HepG2 (cell line): ENCODE results near the gene FKBP8. TPM values are rescaled to one million over a fixed set of nuclear protein-coding genes. Genes with fewer than 3 reads are reported as not detected.

Experiments used
- AKAP8 ChIP-seq: sonication (generic); formaldehyde crosslinking; IDR thresholded peaks from 2 replicates; pipeline ENCODE4 v1.5.1; 2020; ENCODE audit warnings: mild to moderate bottlenecking, missing genetic modification reagents
- ERF ChIP-seq: IDR thresholded peaks from 2 replicates; pipeline ENCODE4 v1.6.1; 2018; ENCODE audit warnings: missing biosample characterization, missing genetic modification reagents
- GABPA ChIP-seq, 2 experiments: IDR thresholded peaks; 2 replicates each; pipeline ENCODE4 v1.6.1; 2011 to 2016; ENCODE audit warnings: low read depth in 2 of 2, low read length in 1 of 2, missing biosample characterization in 1 of 2, missing genetic modification characterization in 1 of 2
- GABPB1 ChIP-seq: IDR thresholded peaks from 2 replicates; pipeline ENCODE4 v1.6.1; 2016; ENCODE audit warnings: mild to moderate bottlenecking, missing genetic modification reagents, moderate library complexity, missing compliant biosample characterization
- GPN1 ChIP-seq: sonication (generic); formaldehyde crosslinking; IDR thresholded peaks from 2 replicates; pipeline ENCODE4 v1.5.1; 2020; ENCODE audit warnings: missing genetic modification reagents, borderline replicate concordance
- HDAC2 ChIP-seq: sonication (generic); formaldehyde crosslinking; IDR thresholded peaks from 2 replicates; pipeline ENCODE4 v1.4.0; 2020; ENCODE audit warnings: missing genetic modification reagents
- JUND ChIP-seq: sonication (generic); formaldehyde crosslinking; IDR thresholded peaks from 2 replicates; pipeline ENCODE4 v1.8.0; 2022; ENCODE audit warnings: mild to moderate bottlenecking, missing genetic modification reagents
- MIXL1 ChIP-seq: IDR thresholded peaks from 2 replicates; pipeline ENCODE4 v1.6.1; 2016
- NFRKB ChIP-seq: fragments of 450-650 bp; IDR thresholded peaks from 2 replicates; pipeline ENCODE4 v1.6.1; 2017
- POLR2AphosphoS5 ChIP-seq: IDR thresholded peaks from 2 replicates; pipeline ENCODE4 v1.6.1; 2012; ENCODE audit warnings: low read depth, low read length
- PPARG ChIP-seq: conservative IDR thresholded peaks from 2 replicates; pipeline ENCODE4 v1.6.1; 2016; ENCODE audit warnings: missing biosample characterization, missing genetic modification reagents
- REPIN1 ChIP-seq: sonication (generic); formaldehyde crosslinking; IDR thresholded peaks from 2 replicates; pipeline ENCODE4 v1.8.0; 2022; ENCODE audit warnings: missing genetic modification reagents, low read depth, mild to moderate bottlenecking, borderline replicate concordance
- TARDBP ChIP-seq: sonication (generic); formaldehyde crosslinking; IDR thresholded peaks from 2 replicates; pipeline ENCODE4 v1.8.0; 2022; ENCODE audit warnings: mild to moderate bottlenecking, missing genetic modification reagents
- TBL1XR1 ChIP-seq: fragments of 150-350 bp; IDR thresholded peaks from 2 replicates; pipeline ENCODE4 v1.6.1; 2014; ENCODE audit warnings: borderline replicate concordance, low read length; ENCODE audit not compliant: partially characterized antibody
- ZC3H13 ChIP-seq: sonication (generic); formaldehyde crosslinking; IDR thresholded peaks from 2 replicates; pipeline ENCODE4 v1.8.1; 2023; ENCODE audit warnings: mild to moderate bottlenecking, missing genetic modification reagents, moderate library complexity
- ZMYM2 ChIP-seq: sonication (generic); formaldehyde crosslinking; IDR thresholded peaks from 2 replicates; pipeline ENCODE4 v1.8.0; 2022; ENCODE audit warnings: mild to moderate bottlenecking, missing genetic modification reagents
- ZNF331 ChIP-seq: sonication (generic); formaldehyde crosslinking; IDR thresholded peaks from 2 replicates; pipeline ENCODE4 v1.4.0; 2020; ENCODE audit warnings: missing genetic modification reagents
- polyA plus RNA-seq, 8 experiments: library from polyadenylated mRNA; depleted of rRNA in 3 of 8; stranded (reverse) in 7 of 8; unstranded in 1 of 8; fragments of >200 nt; fragmentation: Illumina TruSeq in 4 of 8; extraction: Trizol in 4 of 8; gene quantifications; 2 replicates each; pipeline versions ENCODE4 v1.2.1 to v1.2.3, GENCODE V29; 2011 to 2016; ENCODE audit warnings: low read depth in 4 of 8, missing spikeins in 1 of 8, mixed read lengths in 1 of 8; ENCODE audit not compliant: insufficient read depth in 1 of 8
- total RNA-seq, 5 experiments: library from RNA; depleted of rRNA; stranded (reverse); fragments of >200 nt; fragmentation: Illumina TruSeq; extraction: Trizol; gene quantifications; 2 replicates each; pipeline ENCODE4 v1.2.3, GENCODE V29; 2016; ENCODE audit warnings: low read depth in 1 of 5
- TF ChIP-seq, protein P1 (sequence below): sonication (generic); formaldehyde crosslinking; IDR thresholded peaks from 2 replicates; pipeline ENCODE4 v1.4.0; 2020; ENCODE audit warnings: missing genetic modification reagents
- TF ChIP-seq, protein P2 (sequence below): sonication (generic); formaldehyde crosslinking; IDR thresholded peaks from 2 replicates; pipeline ENCODE4 v1.4.0; 2020; ENCODE audit warnings: missing genetic modification reagents

FKBP8 gene
- total and polyA plus RNA-seq, 2 of the 13 experiments (the other 11 are each of a cell fraction or from before 2014, with no cell fraction given), result 81.7 to 93.9 TPM

DNA sequence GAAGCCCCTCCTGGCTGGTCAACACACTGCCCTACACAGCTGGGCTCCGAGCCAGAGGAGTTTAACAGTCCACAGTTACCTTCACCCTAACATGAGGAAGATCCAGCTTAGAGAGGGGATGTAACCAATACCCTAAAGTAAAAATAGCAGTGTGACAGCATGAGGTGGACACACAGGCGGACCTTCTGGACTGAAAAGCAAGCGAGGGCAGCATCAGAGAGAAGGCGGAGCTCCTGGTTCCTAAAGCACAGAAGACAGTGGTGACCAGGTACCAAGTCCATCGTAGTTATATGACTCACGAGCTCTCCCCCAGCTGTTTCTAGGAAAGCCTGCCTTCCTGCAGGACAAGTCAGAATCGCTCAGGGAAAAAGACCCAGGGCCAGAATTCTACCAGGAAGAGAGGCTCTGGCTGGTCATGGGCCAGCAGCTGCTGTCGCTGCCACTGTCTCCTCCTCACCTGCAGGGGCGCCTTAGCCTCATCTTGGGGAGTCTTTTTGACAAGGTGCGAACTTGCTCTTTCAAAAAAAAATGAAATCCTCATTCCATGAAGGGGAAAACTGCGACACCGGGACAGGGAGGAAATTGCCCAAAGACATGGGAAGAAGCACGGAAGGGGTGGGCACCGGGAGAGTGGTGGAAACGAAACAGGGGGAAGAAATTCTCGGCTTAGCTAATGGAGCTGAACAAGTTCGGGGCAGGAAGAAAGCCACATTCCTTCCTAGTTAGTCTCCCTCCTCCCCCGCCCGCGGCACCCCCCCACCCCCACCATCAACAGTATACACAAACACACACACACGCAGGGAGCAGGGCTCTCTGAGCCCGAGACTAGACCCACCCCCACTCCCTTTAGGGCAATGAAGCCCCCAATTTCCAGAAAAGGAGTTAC is 23.2 kb downstream of the FKBP8 start (continued):
- TF ChIP-seq AKAP8 (CRISPR knock-in tag) (peak; percentile 72; the same call in 1 of the 2 replicates), ERF (CRISPR knock-in tag) (peak; percentile 69; the same call in 1 of the 2 replicates), TARDBP (CRISPR knock-in tag) (peak; percentile 64), GABPA (IDR thresholded peaks at IDR 0.05; ENCODE audit: low read depth, low read length) (no peak), GABPA (CRISPR knock-in tag; IDR thresholded peaks at IDR 0.05; ENCODE audit: low read depth) (peak; percentile 34), ZC3H13 (CRISPR knock-in tag) (0 out of 2 replicates have a peak, but pooled peaks have one; percentile 30), GABPB1 (CRISPR knock-in tag) (no peak; the same call in 1 of the 2 replicates), ZMYM2 (no peak), ZNF331 (CRISPR knock-in tag) (0 out of 2 replicates have a peak, but pooled peaks have one; percentile 34), PPARG (CRISPR knock-in tag) (peak; percentile 49; the same call in 1 of the 2 replicates), GPN1 (no peak), NFRKB (no peak), REPIN1 (CRISPR knock-in tag) (peak; percentile 53; the same call in 1 of the 2 replicates), JUND (CRISPR knock-in tag) (peak; percentile 85), POLR2AphosphoS5 (peak; percentile 32; the same call in 1 of the 2 replicates), HDAC2 (CRISPR knock-in tag) (peak; percentile 38; the same call in 1 of the 2 replicates), MIXL1 (peak; percentile 66; the same call in 1 of the 2 replicates), TBL1XR1 (peak; percentile 57)
- TF ChIP-seq, protein P1, sequence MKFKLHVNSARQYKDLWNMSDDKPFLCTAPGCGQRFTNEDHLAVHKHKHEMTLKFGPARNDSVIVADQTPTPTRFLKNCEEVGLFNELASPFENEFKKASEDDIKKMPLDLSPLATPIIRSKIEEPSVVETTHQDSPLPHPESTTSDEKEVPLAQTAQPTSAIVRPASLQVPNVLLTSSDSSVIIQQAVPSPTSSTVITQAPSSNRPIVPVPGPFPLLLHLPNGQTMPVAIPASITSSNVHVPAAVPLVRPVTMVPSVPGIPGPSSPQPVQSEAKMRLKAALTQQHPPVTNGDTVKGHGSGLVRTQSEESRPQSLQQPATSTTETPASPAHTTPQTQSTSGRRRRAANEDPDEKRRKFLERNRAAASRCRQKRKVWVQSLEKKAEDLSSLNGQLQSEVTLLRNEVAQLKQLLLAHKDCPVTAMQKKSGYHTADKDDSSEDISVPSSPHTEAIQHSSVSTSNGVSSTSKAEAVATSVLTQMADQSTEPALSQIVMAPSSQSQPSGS (CRISPR knock-in tag), result 0 out of 2 replicates have a peak, but pooled peaks have one; percentile 44
- TF ChIP-seq, protein P2, sequence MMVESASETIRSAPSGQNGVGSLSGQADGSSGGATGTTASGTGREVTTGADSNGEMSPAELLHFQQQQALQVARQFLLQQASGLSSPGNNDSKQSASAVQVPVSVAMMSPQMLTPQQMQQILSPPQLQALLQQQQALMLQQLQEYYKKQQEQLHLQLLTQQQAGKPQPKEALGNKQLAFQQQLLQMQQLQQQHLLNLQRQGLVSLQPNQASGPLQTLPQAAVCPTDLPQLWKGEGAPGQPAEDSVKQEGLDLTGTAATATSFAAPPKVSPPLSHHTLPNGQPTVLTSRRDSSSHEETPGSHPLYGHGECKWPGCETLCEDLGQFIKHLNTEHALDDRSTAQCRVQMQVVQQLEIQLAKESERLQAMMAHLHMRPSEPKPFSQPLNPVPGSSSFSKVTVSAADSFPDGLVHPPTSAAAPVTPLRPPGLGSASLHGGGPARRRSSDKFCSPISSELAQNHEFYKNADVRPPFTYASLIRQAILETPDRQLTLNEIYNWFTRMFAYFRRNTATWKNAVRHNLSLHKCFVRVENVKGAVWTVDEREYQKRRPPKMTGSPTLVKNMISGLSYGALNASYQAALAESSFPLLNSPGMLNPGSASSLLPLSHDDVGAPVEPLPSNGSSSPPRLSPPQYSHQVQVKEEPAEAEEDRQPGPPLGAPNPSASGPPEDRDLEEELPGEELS (CRISPR knock-in tag), result peak; percentile 39; the same call in 1 of the 2 replicates
